Neural cell (in vitro differentiated cells): ENCODE measurements around the gene EPHA2. TPM values are rescaled to one million over a fixed set of nuclear protein-coding genes. Genes with fewer than 3 reads are reported as not detected.

ENCODE experiments used
- H2AFZ ChIP-seq: fragments of 200-600, 300-800 bp; sonication (generic), shearing (Covaris generic); 2 replicates; pipeline ENCODE4 v1.6.0; 2014; ENCODE audit warnings: low read depth, mild to moderate bottlenecking, antibody characterized with exemption, low read length, moderate library complexity
- H3F3A ChIP-seq: fragments of 200-600 bp; shearing (Covaris generic); 2 replicates; pipeline ENCODE4 v1.6.1; 2016; ENCODE audit warnings: mild to moderate bottlenecking, moderate library complexity, mixed read lengths, antibody characterized with exemption, low read length; ENCODE audit not compliant: insufficient read depth, poor library complexity, severe bottlenecking
- H3K27ac ChIP-seq: fragments of 200-600, 300-800 bp; sonication (generic), shearing (Covaris generic); 2 replicates; pipeline ENCODE4 v1.5.1; 2014; ENCODE audit warnings: mild to moderate bottlenecking, low read length, moderate library complexity
- H3K27me3 ChIP-seq: fragments of 300-800, 200-600 bp; sonication (generic), shearing (Covaris generic); 2 replicates; pipeline ENCODE4 v1.6.0; 2014; ENCODE audit warnings: mild to moderate bottlenecking, low read depth, low read length, moderate library complexity; ENCODE audit not compliant: insufficient read depth
- H3K36me3 ChIP-seq: fragments of 300-800, 200-600 bp; sonication (generic), shearing (Covaris generic); 2 replicates; pipeline ENCODE4 v1.5.1; 2014; ENCODE audit warnings: mild to moderate bottlenecking, antibody characterized with exemption, low read length, moderate library complexity; ENCODE audit not compliant: insufficient read depth
- H3K4me2 ChIP-seq: fragments of 300-800, 200-600 bp; sonication (generic), shearing (Covaris generic); 2 replicates; pipeline ENCODE4 v1.6.0; 2014; ENCODE audit warnings: mild to moderate bottlenecking, low read length
- H3K4me3 ChIP-seq: fragments of 300-800, 200-600 bp; sonication (generic), shearing (Covaris generic); 2 replicates; pipeline ENCODE4 v1.5.1; 2014; ENCODE audit warnings: mild to moderate bottlenecking, low read length, moderate library complexity
- H3K79me2 ChIP-seq: fragments of 200-600 bp; shearing (Covaris generic); replicated peaks from 2 replicates; pipeline ENCODE4 v1.6.0; 2014; ENCODE audit warnings: mild to moderate bottlenecking, low read length, moderate library complexity; ENCODE audit not compliant: insufficient read depth
- H3K9ac ChIP-seq: fragments of 300-800, 200-600 bp; sonication (generic), shearing (Covaris generic); 2 replicates; pipeline ENCODE4 v1.6.1; 2016; ENCODE audit warnings: mild to moderate bottlenecking, low read length, mixed read lengths
- H3K9me2 ChIP-seq: fragments of 200-600 bp; shearing (Covaris generic); 2 replicates; pipeline ENCODE4 v1.6.1; 2016; ENCODE audit warnings: mild to moderate bottlenecking, low read length, mixed read lengths; ENCODE audit not compliant: insufficient read depth
- H3K9me3 ChIP-seq: fragments of 200-600, 300-800 bp; sonication (generic), shearing (Covaris generic); 2 replicates; pipeline ENCODE4 v1.6.1; 2016; ENCODE audit warnings: mild to moderate bottlenecking, mixed run types, low read length, moderate library complexity, mixed read lengths
- H4K20me1 ChIP-seq: fragments of 200-600 bp; shearing (Covaris generic); 2 replicates; pipeline ENCODE4 v1.6.1; 2016; ENCODE audit warnings: mild to moderate bottlenecking, mixed run types; ENCODE audit not compliant: insufficient read depth
- EP300 ChIP-seq: fragments of 450-650 bp; conservative IDR thresholded peaks from 2 replicates; pipeline ENCODE4 v1.6.1; 2014; ENCODE audit warnings: antibody characterized with exemption, mild to moderate bottlenecking, moderate library complexity; ENCODE audit not compliant: poor library complexity, severe bottlenecking
- EZH2 ChIP-seq: fragments of 200-600, 300-800 bp; shearing (Covaris generic), sonication (generic); IDR thresholded peaks from 2 replicates; pipeline ENCODE4 v1.6.1; 2014; ENCODE audit warnings: antibody characterized with exemption, low read length, borderline replicate concordance, mild to moderate bottlenecking; ENCODE audit not compliant: insufficient read depth, poor library complexity, severe bottlenecking
- MXI1 ChIP-seq: fragments of 450-650 bp; conservative IDR thresholded peaks from 2 replicates; pipeline ENCODE4 v1.6.1; 2014; ENCODE audit warnings: antibody characterized with exemption, mild to moderate bottlenecking; ENCODE audit not compliant: poor library complexity, severe bottlenecking
- POLR2AphosphoS5 ChIP-seq: IDR thresholded peaks from 2 replicates; pipeline ENCODE4 v1.6.1; 2012
- RAD21 ChIP-seq: fragments of 450-650 bp; conservative IDR thresholded peaks from 2 replicates; pipeline ENCODE4 v1.6.1; 2014; ENCODE audit warnings: antibody characterized with exemption, mild to moderate bottlenecking, moderate library complexity
- SMC3 ChIP-seq: fragments of 450-650 bp; conservative IDR thresholded peaks from 2 replicates; pipeline ENCODE4 v1.6.1; 2014; ENCODE audit warnings: antibody characterized with exemption, mild to moderate bottlenecking, moderate library complexity; ENCODE audit not compliant: poor library complexity
- TAF1 ChIP-seq: IDR thresholded peaks from 2 replicates; pipeline ENCODE4 v1.6.1; 2012; ENCODE audit warnings: low read depth
- polyA plus RNA-seq: library from polyadenylated mRNA; depleted of rRNA; stranded (reverse); fragments of >200 nt; gene quantifications from 2 replicates; pipeline ENCODE4 v1.2.3, GENCODE V29; 2014
- TF ChIP-seq, protein P1 (sequence below): fragments of 450-650 bp; IDR thresholded peaks from 2 replicates; pipeline ENCODE4 v1.5.1; 2014; ENCODE audit warnings: antibody characterized with exemption, mild to moderate bottlenecking, moderate library complexity; ENCODE audit not compliant: poor library complexity, severe bottlenecking
- TF ChIP-seq, protein P2 (sequence below): IDR thresholded peaks from 2 replicates; pipeline ENCODE4 v1.6.1; 2012; ENCODE audit warnings: borderline replicate concordance

Gene EPHA2
- polyA plus RNA-seq, 1 donor from 2014 or later: 0.63 TPM

DNA sequence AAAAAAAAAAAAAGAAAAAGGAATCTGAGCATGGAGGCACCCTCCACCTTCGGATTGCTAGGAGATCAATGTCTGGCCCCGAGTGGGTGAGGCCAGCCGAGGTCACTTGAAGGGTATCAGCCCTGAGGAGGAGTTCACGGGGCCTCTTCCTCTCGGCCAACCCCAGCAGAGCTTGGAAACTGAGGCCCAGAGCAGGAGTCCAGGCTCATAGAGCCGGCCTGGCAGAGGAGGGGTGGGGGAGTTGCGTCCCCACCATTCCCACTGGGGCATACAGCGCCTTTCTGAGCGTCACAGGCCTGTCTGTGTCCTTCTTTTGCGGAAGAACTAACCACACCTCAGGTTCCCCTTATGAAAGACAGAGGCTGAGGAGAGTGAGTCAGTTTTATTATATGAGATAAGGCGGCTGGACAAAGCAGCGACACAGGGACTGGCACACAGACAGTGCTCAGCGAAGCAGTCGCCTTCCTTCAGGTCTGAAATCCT lies 17.1 kb upstream of the EPHA2 start:
- no peaks in the 10 kb centered on the region for H3K9me3 ChIP-seq
- H3F3A ChIP-seq: no peaks in the 10 kb centered on the region
- H3K27ac ChIP-seq: no peak overlapping the region
- H3K9me2 ChIP-seq: no peaks in the 10 kb centered on the region
- no peak overlapping the region for H3K9ac ChIP-seq
- no peaks in the 10 kb centered on the region for H4K20me1 ChIP-seq
- no peak overlapping the region for H3K4me3 ChIP-seq
- no peaks in the 10 kb centered on the region for H3K79me2 ChIP-seq
- H3K27me3 ChIP-seq: no peaks in the 10 kb centered on the region
- H3K36me3 ChIP-seq: no peaks in the 10 kb centered on the region
- no peak overlapping the region for H3K4me2 ChIP-seq
- TF ChIP-seq MXI1 (no peak), EP300 (no peak), EZH2 (no peak), SMC3 (no peak), RAD21 (no peak)
- TF ChIP-seq, protein P1, sequence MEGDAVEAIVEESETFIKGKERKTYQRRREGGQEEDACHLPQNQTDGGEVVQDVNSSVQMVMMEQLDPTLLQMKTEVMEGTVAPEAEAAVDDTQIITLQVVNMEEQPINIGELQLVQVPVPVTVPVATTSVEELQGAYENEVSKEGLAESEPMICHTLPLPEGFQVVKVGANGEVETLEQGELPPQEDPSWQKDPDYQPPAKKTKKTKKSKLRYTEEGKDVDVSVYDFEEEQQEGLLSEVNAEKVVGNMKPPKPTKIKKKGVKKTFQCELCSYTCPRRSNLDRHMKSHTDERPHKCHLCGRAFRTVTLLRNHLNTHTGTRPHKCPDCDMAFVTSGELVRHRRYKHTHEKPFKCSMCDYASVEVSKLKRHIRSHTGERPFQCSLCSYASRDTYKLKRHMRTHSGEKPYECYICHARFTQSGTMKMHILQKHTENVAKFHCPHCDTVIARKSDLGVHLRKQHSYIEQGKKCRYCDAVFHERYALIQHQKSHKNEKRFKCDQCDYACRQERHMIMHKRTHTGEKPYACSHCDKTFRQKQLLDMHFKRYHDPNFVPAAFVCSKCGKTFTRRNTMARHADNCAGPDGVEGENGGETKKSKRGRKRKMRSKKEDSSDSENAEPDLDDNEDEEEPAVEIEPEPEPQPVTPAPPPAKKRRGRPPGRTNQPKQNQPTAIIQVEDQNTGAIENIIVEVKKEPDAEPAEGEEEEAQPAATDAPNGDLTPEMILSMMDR: no peak
- TF ChIP-seq, protein P2, sequence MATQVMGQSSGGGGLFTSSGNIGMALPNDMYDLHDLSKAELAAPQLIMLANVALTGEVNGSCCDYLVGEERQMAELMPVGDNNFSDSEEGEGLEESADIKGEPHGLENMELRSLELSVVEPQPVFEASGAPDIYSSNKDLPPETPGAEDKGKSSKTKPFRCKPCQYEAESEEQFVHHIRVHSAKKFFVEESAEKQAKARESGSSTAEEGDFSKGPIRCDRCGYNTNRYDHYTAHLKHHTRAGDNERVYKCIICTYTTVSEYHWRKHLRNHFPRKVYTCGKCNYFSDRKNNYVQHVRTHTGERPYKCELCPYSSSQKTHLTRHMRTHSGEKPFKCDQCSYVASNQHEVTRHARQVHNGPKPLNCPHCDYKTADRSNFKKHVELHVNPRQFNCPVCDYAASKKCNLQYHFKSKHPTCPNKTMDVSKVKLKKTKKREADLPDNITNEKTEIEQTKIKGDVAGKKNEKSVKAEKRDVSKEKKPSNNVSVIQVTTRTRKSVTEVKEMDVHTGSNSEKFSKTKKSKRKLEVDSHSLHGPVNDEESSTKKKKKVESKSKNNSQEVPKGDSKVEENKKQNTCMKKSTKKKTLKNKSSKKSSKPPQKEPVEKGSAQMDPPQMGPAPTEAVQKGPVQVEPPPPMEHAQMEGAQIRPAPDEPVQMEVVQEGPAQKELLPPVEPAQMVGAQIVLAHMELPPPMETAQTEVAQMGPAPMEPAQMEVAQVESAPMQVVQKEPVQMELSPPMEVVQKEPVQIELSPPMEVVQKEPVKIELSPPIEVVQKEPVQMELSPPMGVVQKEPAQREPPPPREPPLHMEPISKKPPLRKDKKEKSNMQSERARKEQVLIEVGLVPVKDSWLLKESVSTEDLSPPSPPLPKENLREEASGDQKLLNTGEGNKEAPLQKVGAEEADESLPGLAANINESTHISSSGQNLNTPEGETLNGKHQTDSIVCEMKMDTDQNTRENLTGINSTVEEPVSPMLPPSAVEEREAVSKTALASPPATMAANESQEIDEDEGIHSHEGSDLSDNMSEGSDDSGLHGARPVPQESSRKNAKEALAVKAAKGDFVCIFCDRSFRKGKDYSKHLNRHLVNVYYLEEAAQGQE: no peak
- H2AFZ ChIP-seq: no peak overlapping the region

DNA sequence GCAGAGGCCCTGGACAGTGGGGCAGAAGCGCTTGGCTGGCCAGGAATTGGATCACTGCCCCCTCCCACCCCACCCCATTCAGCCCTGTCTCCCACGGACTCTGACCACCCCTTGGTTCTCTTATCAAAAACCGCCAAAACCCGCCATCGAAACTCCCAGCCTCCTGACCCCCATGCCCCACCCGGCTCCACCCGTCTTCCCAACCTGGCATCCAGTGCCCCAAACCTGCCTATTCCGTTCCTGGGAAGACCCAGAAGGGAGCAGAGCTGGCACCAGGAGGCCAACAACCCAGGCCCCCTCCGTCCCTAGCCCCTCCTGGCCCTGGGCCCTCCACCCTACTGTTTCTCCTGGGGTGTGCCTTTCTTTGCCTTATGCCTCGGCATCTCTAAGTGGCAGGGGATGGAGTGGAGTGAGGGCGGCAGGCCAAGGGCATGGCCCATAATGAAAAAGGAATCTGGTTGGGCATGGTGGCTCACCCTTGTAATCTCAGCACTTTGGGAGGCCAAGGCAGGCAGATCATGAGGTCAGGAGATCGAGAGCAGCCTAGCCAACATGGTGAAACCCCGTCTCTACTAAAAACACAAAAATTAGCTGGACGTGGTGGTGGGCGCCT lies 16.5 kb upstream of the EPHA2 start:
- Histone ChIP-seq H3K9me3 (no peaks in the 10 kb centered on the region), H3K27ac (no peak overlapping the region), H3K9ac (no peak overlapping the region), H3K36me3 (no peaks in the 10 kb centered on the region), H3F3A (no peaks in the 10 kb centered on the region), H3K27me3 (no peaks in the 10 kb centered on the region), H4K20me1 (no peaks in the 10 kb centered on the region), H3K9me2 (no peaks in the 10 kb centered on the region), H2AFZ (no peak overlapping the region), H3K79me2 (no peaks in the 10 kb centered on the region), H3K4me3 (no peak overlapping the region), H3K4me2 (no peak overlapping the region)
- TF ChIP-seq RAD21 (no peak), EP300 (no peak), POLR2AphosphoS5 (no peak), TAF1 (no peak), MXI1 (no peak), EZH2 (no peak)
- TF ChIP-seq, protein P2: no peak
- TF ChIP-seq, protein P1: no peak
